ENCODE measurements around the gene MYCN. TPM values are rescaled to one million over a fixed set of nuclear protein-coding genes. Genes with fewer than 3 reads are reported as not detected.

MYCN gene
- total and polyA plus RNA-seq, 2 donors (not counting 1 experiment from before 2014, with no cell fraction given): not detected

- no peaks in the 10 kb centered on the region for H3K4me1 ChIP-seq (ENCODE audit: control insufficient read depth, extremely low read depth, insufficient read depth, low read length)
- no peak overlapping the region for H3K4me3 ChIP-seq (replicated peaks in 1 of 4; ENCODE audit: control extremely low read depth in 1 of 4, insufficient read depth in 1 of 4, low read depth in 3 of 4, low read length in 4 of 4)
- H4K20me1 ChIP-seq (ENCODE audit: control insufficient read depth, extremely low read depth, insufficient read depth, low read length): no peaks in the 10 kb centered on the region
- no peak for TF ChIP-seq EZH2 (IDR thresholded peaks at IDR 0.05; ENCODE audit: low read length, missing control alignments)
- TF ChIP-seq, protein P1, sequence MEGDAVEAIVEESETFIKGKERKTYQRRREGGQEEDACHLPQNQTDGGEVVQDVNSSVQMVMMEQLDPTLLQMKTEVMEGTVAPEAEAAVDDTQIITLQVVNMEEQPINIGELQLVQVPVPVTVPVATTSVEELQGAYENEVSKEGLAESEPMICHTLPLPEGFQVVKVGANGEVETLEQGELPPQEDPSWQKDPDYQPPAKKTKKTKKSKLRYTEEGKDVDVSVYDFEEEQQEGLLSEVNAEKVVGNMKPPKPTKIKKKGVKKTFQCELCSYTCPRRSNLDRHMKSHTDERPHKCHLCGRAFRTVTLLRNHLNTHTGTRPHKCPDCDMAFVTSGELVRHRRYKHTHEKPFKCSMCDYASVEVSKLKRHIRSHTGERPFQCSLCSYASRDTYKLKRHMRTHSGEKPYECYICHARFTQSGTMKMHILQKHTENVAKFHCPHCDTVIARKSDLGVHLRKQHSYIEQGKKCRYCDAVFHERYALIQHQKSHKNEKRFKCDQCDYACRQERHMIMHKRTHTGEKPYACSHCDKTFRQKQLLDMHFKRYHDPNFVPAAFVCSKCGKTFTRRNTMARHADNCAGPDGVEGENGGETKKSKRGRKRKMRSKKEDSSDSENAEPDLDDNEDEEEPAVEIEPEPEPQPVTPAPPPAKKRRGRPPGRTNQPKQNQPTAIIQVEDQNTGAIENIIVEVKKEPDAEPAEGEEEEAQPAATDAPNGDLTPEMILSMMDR (conservative IDR thresholded peaks at IDR 0.05 in 1 of 2, IDR thresholded peaks at IDR 0.05 in 1 of 2; ENCODE audit: low read depth in 1 of 2, low read length in 2 of 2): no peak
- no peaks in the 10 kb centered on the region for H3K9me3 ChIP-seq (ENCODE audit: control insufficient read depth, insufficient read depth, low read depth, low read length)
- H3K9ac ChIP-seq (ENCODE audit: insufficient read depth, low read length): no peak overlapping the region
- H3K36me3 ChIP-seq (ENCODE audit: control insufficient read depth, insufficient read depth, low read length): no peaks in the 10 kb centered on the region
- H3K4me2 ChIP-seq (ENCODE audit: extremely low read depth, insufficient read depth, low read length): no peak overlapping the region
- no peak overlapping the region for H2AFZ ChIP-seq (ENCODE audit: low read length)
- no peaks in the 10 kb centered on the region for H3K79me2 ChIP-seq (ENCODE audit: control insufficient read depth, insufficient read depth, low read length)
- no peak overlapping the region for H3K27ac ChIP-seq (ENCODE audit: insufficient read depth, low read length)
- DNase-seq (ENCODE audit: low read depth in 2 of 2): no peak
- peaks cover 20% of the 10 kb centered on the region for H3K27me3 ChIP-seq (ENCODE audit: control insufficient read depth, insufficient read depth, low read length)
Observed at GRCh38 chr2:15942711-15943345, 2.5 kb downstream of the MYCN start.

DNA sequence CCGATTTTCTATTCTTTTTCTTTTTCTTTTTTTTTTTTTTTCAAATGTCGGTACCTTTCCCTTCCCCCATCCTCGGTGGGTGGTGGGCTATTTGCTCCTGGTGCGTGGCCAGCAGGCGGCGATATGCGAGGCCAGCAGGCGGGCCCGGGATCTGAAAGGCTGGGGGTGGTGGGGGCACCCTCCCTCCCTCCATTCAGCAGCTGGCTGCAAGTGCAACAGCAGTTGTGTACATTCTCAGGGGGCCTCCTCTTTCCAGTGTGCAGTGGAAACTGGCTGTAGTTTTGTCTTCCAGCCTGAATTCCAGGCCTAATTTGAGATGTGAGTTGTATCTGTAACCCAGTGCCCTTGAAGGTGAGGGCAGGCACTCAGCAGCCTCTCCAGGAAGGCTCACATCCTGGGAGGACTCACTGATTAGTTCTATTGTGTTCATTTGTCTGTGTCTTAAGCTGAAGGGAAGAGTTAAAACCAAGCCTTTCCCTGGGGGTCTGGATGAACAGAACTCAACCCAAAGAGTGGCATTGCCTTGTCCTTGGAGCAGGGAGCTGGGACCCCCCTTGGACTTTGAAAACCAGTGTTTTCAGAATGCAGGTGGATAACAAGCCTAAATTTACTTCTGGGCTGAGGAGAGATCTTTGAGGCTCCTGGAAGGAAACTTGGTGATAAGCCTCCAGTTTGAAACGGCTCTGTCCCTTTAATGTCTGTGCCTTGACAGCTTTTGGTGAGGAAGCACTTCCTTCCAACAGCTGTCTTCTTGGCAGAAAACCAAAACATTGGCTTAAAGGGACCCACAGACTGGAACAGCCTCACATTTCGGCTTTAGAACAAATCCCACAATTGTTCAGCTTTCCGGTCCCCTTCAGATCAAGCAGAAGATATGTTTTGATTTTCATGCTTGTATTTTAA lies 3.3 kb downstream of the MYCN start:
- H3K4me2 ChIP-seq (ENCODE audit: extremely low read depth, insufficient read depth, low read length): no peak overlapping the region
- peak in 1 of 2 donors; percentile 13 for DNase-seq (ENCODE audit: low read depth in 2 of 2)
- TF ChIP-seq, protein P1 (conservative IDR thresholded peaks at IDR 0.05 in 1 of 2, IDR thresholded peaks at IDR 0.05 in 1 of 2; ENCODE audit: low read depth in 1 of 2, low read length in 2 of 2): no peak
- peak; percentile 4 for TF ChIP-seq EZH2 (IDR thresholded peaks at IDR 0.05; ENCODE audit: low read length, missing control alignments)
- no peak overlapping the region for H3K27ac ChIP-seq (ENCODE audit: insufficient read depth, low read length)
- no peaks in the 10 kb centered on the region for H3K4me1 ChIP-seq (ENCODE audit: control insufficient read depth, extremely low read depth, insufficient read depth, low read length)
- H3K4me3 ChIP-seq (replicated peaks in 1 of 4; ENCODE audit: control extremely low read depth in 1 of 4, insufficient read depth in 1 of 4, low read depth in 3 of 4, low read length in 4 of 4): no peak overlapping the region
- peaks cover 20% of the 10 kb centered on the region for H3K27me3 ChIP-seq (ENCODE audit: control insufficient read depth, insufficient read depth, low read length)
- no peaks in the 10 kb centered on the region for H3K79me2 ChIP-seq (ENCODE audit: control insufficient read depth, insufficient read depth, low read length)
- no peaks in the 10 kb centered on the region for H3K9me3 ChIP-seq (ENCODE audit: control insufficient read depth, insufficient read depth, low read depth, low read length)
- H4K20me1 ChIP-seq (ENCODE audit: control insufficient read depth, extremely low read depth, insufficient read depth, low read length): no peaks in the 10 kb centered on the region
- H3K9ac ChIP-seq (ENCODE audit: insufficient read depth, low read length): no peak overlapping the region
- H3K36me3 ChIP-seq (ENCODE audit: control insufficient read depth, insufficient read depth, low read length): no peaks in the 10 kb centered on the region
- H2AFZ ChIP-seq (ENCODE audit: low read length): no peak overlapping the region

DNA sequence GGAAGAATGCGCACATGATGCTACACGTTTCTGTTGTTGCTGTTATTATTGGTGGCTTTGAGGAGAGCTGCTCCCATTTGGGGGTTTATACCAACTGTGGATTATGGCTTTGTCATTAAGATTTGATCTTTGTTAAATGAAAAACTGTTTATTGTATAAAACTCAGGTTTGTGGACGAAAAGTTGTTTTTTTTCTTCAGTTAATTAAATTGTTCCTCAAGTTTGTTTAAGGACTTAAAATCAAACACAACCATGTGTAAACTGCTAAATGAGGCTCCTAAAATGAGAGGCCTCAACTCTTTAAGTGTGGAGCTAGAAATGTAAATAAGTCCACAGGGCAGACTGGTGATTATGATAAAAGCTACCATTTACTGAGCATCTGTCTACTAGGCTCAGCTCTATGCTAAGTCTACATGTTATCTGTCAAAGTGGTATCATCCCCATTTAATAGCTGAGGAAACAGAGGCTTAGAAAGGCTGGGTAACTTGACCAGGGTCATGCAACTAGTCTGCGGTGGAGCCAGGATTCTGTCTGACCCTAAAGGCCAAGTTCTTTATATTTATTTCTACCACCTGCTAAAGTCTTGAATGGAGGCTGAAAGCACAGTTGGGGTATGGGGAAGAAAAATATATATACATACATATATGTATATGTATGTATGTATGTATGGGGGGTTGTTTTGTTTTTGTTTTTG lies 4.1 kb downstream of the MYCN start:
- no peak for TF ChIP-seq EZH2 (IDR thresholded peaks at IDR 0.05; ENCODE audit: low read length, missing control alignments)
- TF ChIP-seq, protein P1 (conservative IDR thresholded peaks at IDR 0.05 in 1 of 2, IDR thresholded peaks at IDR 0.05 in 1 of 2; ENCODE audit: low read depth in 1 of 2, low read length in 2 of 2): no peak
- no peak overlapping the region for H2AFZ ChIP-seq (ENCODE audit: low read length)
- H3K4me1 ChIP-seq (ENCODE audit: control insufficient read depth, extremely low read depth, insufficient read depth, low read length): no peaks in the 10 kb centered on the region
- no peak overlapping the region for H3K4me3 ChIP-seq (replicated peaks in 1 of 4; ENCODE audit: control extremely low read depth in 1 of 4, insufficient read depth in 1 of 4, low read depth in 3 of 4, low read length in 4 of 4)
- H4K20me1 ChIP-seq (ENCODE audit: control insufficient read depth, extremely low read depth, insufficient read depth, low read length): no peaks in the 10 kb centered on the region
- H3K9ac ChIP-seq (ENCODE audit: insufficient read depth, low read length): no peak overlapping the region
- H3K9me3 ChIP-seq (ENCODE audit: control insufficient read depth, insufficient read depth, low read depth, low read length): no peaks in the 10 kb centered on the region
- H3K4me2 ChIP-seq (ENCODE audit: extremely low read depth, insufficient read depth, low read length): no peak overlapping the region
- H3K36me3 ChIP-seq (ENCODE audit: control insufficient read depth, insufficient read depth, low read length): no peaks in the 10 kb centered on the region
- DNase-seq (ENCODE audit: low read depth in 2 of 2): no peak
- no peak overlapping the region for H3K27ac ChIP-seq (ENCODE audit: insufficient read depth, low read length)
- peaks cover 20% of the 10 kb centered on the region for H3K27me3 ChIP-seq (ENCODE audit: control insufficient read depth, insufficient read depth, low read length)
- no peaks in the 10 kb centered on the region for H3K79me2 ChIP-seq (ENCODE audit: control insufficient read depth, insufficient read depth, low read length)

Data from fibroblast of lung (primary cell).